Endothelial cell of umbilical vein (primary cell): ENCODE data around the gene RABEP1. TPM values are rescaled to one million over a fixed set of nuclear protein-coding genes. Genes with fewer than 3 reads are reported as not detected.

ENCODE experiments used
- BruUV-seq: library from RNA; stranded (reverse); fragments of 400-500 nt; replicated peaks from 2 replicates; lab custom pipeline; 2021; lab: Mats Ljungman, UMichigan
- CTCF ChIA-PET: fragments of 300-600, 350-600 bp; sonication (Branson Sonifier 250); formaldehyde crosslinking; loops from one replicate; lab custom pipeline; 2021; ENCODE audit warnings: antibody characterized with exemption, inconsistent platforms; lab: Charles Lee
- POLR2A ChIA-PET: fragments of 300-600, 350-600 bp; sonication (Branson Sonifier 250); formaldehyde crosslinking; loops from one replicate; lab custom pipeline; 2021; ENCODE audit warnings: antibody characterized with exemption, inconsistent platforms; lab: Charles Lee
- DNase-seq: peaks from one replicate; pipeline ENCODE4 v3.0.0-alpha.2; 2011; ENCODE audit warnings: low read depth, low spot score
- FAIRE-seq: peaks from 2 replicates; lab custom pipeline; 2011; peaks lifted over from hg19 to GRCh38; lab: Jason Lieb, UNC
- H2AFZ ChIP-seq: 2 replicates; pipeline ENCODE4 v1.6.0; 2012; ENCODE audit warnings: low read depth, low read length, control low read depth, inconsistent platforms
- H3K27ac ChIP-seq: 2 replicates; pipeline ENCODE4 v1.5.1; 2011; ENCODE audit warnings: low read depth, mild to moderate bottlenecking, control low read depth, low read length, moderate library complexity; ENCODE audit not compliant: insufficient read depth
- H3K27me3 ChIP-seq, 2 experiments: 2 replicates each; pipeline versions ENCODE4 v1.6.0 to v1.6.1; 2011; ENCODE audit warnings: low read length in 2 of 2, mixed read lengths in 1 of 2; ENCODE audit not compliant: control insufficient read depth in 2 of 2, insufficient read depth in 2 of 2
- H3K36me3 ChIP-seq, 2 experiments: 2 replicates in 1 of 2; 3 replicates in 1 of 2; pipeline ENCODE4 v1.5.1; 2011; ENCODE audit warnings: low read length in 2 of 2, mild to moderate bottlenecking in 1 of 2, moderate library complexity in 1 of 2; ENCODE audit not compliant: control insufficient read depth in 2 of 2, insufficient read depth in 2 of 2; ENCODE audit errors: extremely low read depth in 1 of 2
- H3K4me1 ChIP-seq: 3 replicates; pipeline ENCODE4 v1.5.1; 2011; ENCODE audit warnings: mild to moderate bottlenecking, low read length; ENCODE audit not compliant: control insufficient read depth, insufficient read depth; ENCODE audit errors: extremely low read depth
- H3K4me2 ChIP-seq: 2 replicates; pipeline ENCODE4 v1.6.1; 2011; ENCODE audit warnings: low read length, control low read depth, mixed read lengths; ENCODE audit not compliant: insufficient read depth
- H3K4me3 ChIP-seq, 3 experiments: fragments of 200-600 bp in 1 of 3; sonication (generic), shearing (Covaris generic) in 1 of 3; replicated peaks in 1 of 3; 2 replicates each; pipeline ENCODE4 v1.5.1; 2011 to 2016; ENCODE audit warnings: control low read depth in 3 of 3, low read length in 3 of 3, mild to moderate bottlenecking in 2 of 3, inconsistent platforms in 1 of 3, low read depth in 1 of 3, moderate library complexity in 1 of 3; ENCODE audit not compliant: insufficient read depth in 1 of 3
- H3K79me2 ChIP-seq: 2 replicates; pipeline ENCODE4 v1.6.0; 2012; ENCODE audit warnings: low read length, inconsistent platforms; ENCODE audit not compliant: control insufficient read depth, insufficient read depth
- H3K9ac ChIP-seq: replicated peaks from 2 replicates; pipeline ENCODE3; 2011; ENCODE audit warnings: low read length, control low read depth; ENCODE audit not compliant: insufficient read depth; ENCODE audit errors: extremely low read depth
- H3K9me1 ChIP-seq: replicated peaks from 3 replicates; pipeline ENCODE4 v1.6.0; 2011; ENCODE audit warnings: mild to moderate bottlenecking, low read length; ENCODE audit not compliant: control insufficient read depth, insufficient read depth; ENCODE audit errors: extremely low read depth
- H3K9me3 ChIP-seq: replicated peaks from 2 replicates; pipeline ENCODE4 v1.5.1; 2012; ENCODE audit warnings: low read length, inconsistent platforms; ENCODE audit not compliant: control insufficient read depth, insufficient read depth
- H4K20me1 ChIP-seq: replicated peaks from 2 replicates; pipeline ENCODE3; 2011; ENCODE audit warnings: mild to moderate bottlenecking, low read length; ENCODE audit not compliant: control insufficient read depth, insufficient read depth; ENCODE audit errors: extremely low read depth
- EZH2 ChIP-seq: IDR thresholded peaks from 2 replicates; pipeline ENCODE4 v1.6.1; 2012; ENCODE audit warnings: borderline replicate concordance, low read depth, mild to moderate bottlenecking, moderate library complexity, low read length, inconsistent platforms; ENCODE audit not compliant: severe bottlenecking
- FOS ChIP-seq: IDR thresholded peaks from 2 replicates; pipeline ENCODE4 v1.6.1; 2011; ENCODE audit warnings: mild to moderate bottlenecking, low read length, moderate library complexity, borderline replicate concordance; ENCODE audit not compliant: insufficient read depth
- GATA2 ChIP-seq: IDR thresholded peaks from 2 replicates; pipeline ENCODE4 v1.7.0; 2011; ENCODE audit warnings: low read depth, mild to moderate bottlenecking, moderate library complexity, mixed read lengths, low read length; ENCODE audit not compliant: insufficient read length, insufficient read depth
- JUN ChIP-seq: IDR thresholded peaks from 2 replicates; pipeline ENCODE4 v1.6.1; 2011; ENCODE audit warnings: borderline replicate concordance, low read depth; ENCODE audit not compliant: insufficient read length, insufficient read depth
- MYC ChIP-seq: IDR thresholded peaks from one replicate; pipeline ENCODE4 v1.6.1; 2011; ENCODE audit warnings: mild to moderate bottlenecking, low read depth, low read length
- POLR2A ChIP-seq: IDR thresholded peaks from 2 replicates; pipeline ENCODE4 v1.6.1; 2012; ENCODE audit warnings: low read depth, mild to moderate bottlenecking, control low read depth, low read length
- POLR2AphosphoS5 ChIP-seq: IDR thresholded peaks from 2 replicates; pipeline ENCODE4 v1.6.1; 2012; ENCODE audit warnings: low read depth, mild to moderate bottlenecking, control low read depth, low read length, moderate library complexity; ENCODE audit not compliant: insufficient read depth
- dilution Hi-C: fragments of 300-500 bp; cut with MboI; formaldehyde crosslinking; loops from one replicate; pipeline ENCODE4 v1.15.0; 2019; ENCODE audit warnings: low sequenced_read_pairs; ENCODE audit not compliant: extremely low pct_ligation_motif_present
- intact Hi-C: fragments of 100-400 bp; cut with micrococcal nuclease; formaldehyde crosslinking; loops from one replicate; pipeline ENCODE4 v1.10.0; 2022
- polyA plus RNA-seq, 4 experiments: library from polyadenylated mRNA; depleted of rRNA in 3 of 4; stranded (reverse) in 3 of 4; unstranded in 1 of 4; fragments of >200 nt; gene quantifications; 2 replicates each; pipeline versions ENCODE4 v1.2.1 to v1.2.3, GENCODE V29; 2011 to 2012; ENCODE audit warnings: missing spikeins in 1 of 4
- total RNA-seq: library from RNA; stranded (reverse); gene quantifications from 2 replicates; pipeline ENCODE4 v1.2.3, GENCODE V29; 2021
- TF ChIP-seq, protein P1 (sequence below), 2 donors: IDR thresholded peaks; 1 replicate in 1 of 2; 2 replicates in 1 of 2; pipeline ENCODE4 v1.5.1; 2011; ENCODE audit warnings: low read length in 2 of 2, mild to moderate bottlenecking in 2 of 2, moderate library complexity in 2 of 2, control low read depth in 1 of 2, inconsistent platforms in 1 of 2, low read depth in 1 of 2; ENCODE audit not compliant: insufficient read depth in 1 of 2; ENCODE audit errors: extremely low read depth in 1 of 2
- TF ChIP-seq, protein P2 (sequence below): IDR thresholded peaks from 2 replicates; pipeline ENCODE4 v1.6.1; 2011; ENCODE audit not compliant: insufficient read depth, insufficient read length

The RABEP1 gene
- total and polyA plus RNA-seq, 2 donors (not counting 3 experiments of a cell fraction or from before 2014, with no cell fraction given) = 10.1 to 54.8 TPM

DNA sequence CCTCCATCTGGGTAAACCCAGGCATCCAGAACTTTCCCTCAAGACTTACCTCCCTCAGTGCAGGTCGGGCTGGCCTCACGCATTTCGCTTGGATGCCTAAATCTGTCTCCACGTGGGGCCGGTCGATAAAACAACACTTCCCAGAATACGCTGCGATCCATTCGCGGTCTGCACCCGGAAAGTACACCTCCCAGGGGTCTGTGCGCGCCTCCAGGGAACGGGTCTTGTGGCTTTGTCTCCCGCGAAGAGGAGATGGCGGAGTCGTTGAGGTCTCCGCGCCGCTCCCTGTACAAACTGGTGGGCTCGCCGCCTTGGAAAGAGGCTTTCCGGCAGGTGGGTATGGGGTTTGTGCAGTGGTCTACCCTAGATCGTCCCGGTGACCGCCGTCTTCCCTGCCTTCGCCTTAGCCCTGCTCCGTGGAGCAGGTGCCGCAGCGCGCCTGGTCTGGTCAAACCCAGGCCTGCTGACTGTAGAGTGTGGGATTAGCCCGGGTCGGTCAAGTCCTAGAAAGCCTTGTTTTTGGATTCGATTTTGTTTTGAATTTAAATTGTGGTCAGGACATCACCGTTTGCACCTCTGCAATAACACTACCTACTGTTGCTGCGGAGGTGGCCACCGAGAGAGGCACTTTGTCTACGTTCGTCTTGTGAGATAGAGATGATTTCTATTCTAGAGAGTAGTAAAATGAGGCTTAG, 138.0 kb downstream of the RABEP1 start, which contains the start of gene RPAIN:
Gene RPAIN (plus strand): TSS at position 224 of the 695 bp plus-strand sequence. CDS start 29 bp downstream, at position 253.
- Histone ChIP-seq H3K4me2 (peak within 1 kb of the TSS; percentile 95), H3K4me1 (peaks cover 13% of the 10 kb centered on the region), H3K79me2 (peaks cover 53% of the 10 kb centered on the region), H3K9me3 (no peaks in the 10 kb centered on the region), H4K20me1 (no peaks in the 10 kb centered on the region), H3K9ac (peak within 1 kb of the TSS; percentile 91), H3K4me3 (peak within 1 kb of the TSS; percentile 75 to 94 (median 89)), H3K27ac (peak within 1 kb of the TSS; percentile 79), H3K36me3 (peaks cover 12 to 13% of the 10 kb centered on the region in 2 experiments), H3K27me3 (no peaks in the 10 kb centered on the region), H2AFZ (peak within 1 kb of the TSS; percentile 88), H3K9me1 (no peaks in the 10 kb centered on the region)
- FAIRE-seq = no peak
- TSS peak; percentile 57 for BruUV-seq
- no peak for DNase-seq
- dilution Hi-C loops = no loop called here
- intact Hi-C loops = loop anchor here (1.0 to 5.0 kb wide), 4 partner anchors 19 to 173 kb away; partner anchors contain the start of genes C1QBP, DERL2, MIS12 and RABEP1
- POLR2A ChIA-PET = interaction anchor here (0.6 to 1.3 kb wide), 3 partner anchors 19 to 66 kb away, joined by 4 to 9 read pairs (median 4); partner anchors contain the start of genes C1QBP, DERL2 and MIS12
- TF ChIP-seq, protein P1, sequence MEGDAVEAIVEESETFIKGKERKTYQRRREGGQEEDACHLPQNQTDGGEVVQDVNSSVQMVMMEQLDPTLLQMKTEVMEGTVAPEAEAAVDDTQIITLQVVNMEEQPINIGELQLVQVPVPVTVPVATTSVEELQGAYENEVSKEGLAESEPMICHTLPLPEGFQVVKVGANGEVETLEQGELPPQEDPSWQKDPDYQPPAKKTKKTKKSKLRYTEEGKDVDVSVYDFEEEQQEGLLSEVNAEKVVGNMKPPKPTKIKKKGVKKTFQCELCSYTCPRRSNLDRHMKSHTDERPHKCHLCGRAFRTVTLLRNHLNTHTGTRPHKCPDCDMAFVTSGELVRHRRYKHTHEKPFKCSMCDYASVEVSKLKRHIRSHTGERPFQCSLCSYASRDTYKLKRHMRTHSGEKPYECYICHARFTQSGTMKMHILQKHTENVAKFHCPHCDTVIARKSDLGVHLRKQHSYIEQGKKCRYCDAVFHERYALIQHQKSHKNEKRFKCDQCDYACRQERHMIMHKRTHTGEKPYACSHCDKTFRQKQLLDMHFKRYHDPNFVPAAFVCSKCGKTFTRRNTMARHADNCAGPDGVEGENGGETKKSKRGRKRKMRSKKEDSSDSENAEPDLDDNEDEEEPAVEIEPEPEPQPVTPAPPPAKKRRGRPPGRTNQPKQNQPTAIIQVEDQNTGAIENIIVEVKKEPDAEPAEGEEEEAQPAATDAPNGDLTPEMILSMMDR (IDR thresholded peaks at IDR 0.05; ENCODE audit: extremely low read depth in 1 of 2, insufficient read depth in 1 of 2, low read depth in 1 of 2, low read length in 2 of 2) = no peak
- TF ChIP-seq JUN (no peak), FOS (no peak), POLR2A (peak; percentile 89), GATA2 (no peak), POLR2AphosphoS5 (peak; percentile 65), EZH2 (no peak), MYC (peak; percentile 96)
- TF ChIP-seq, protein P2, sequence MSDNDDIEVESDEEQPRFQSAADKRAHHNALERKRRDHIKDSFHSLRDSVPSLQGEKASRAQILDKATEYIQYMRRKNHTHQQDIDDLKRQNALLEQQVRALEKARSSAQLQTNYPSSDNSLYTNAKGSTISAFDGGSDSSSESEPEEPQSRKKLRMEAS = peak; percentile 36
- CTCF ChIA-PET = interaction anchor here (1.3 kb wide), 1 partner anchor 19 kb away, joined by 27 read pairs; the partner anchor contains the start of gene C1QBP
